ENCODE results near the gene IQCH. TPM values are rescaled to one million over a fixed set of nuclear protein-coding genes. Genes with fewer than 3 reads are reported as not detected.

Gene IQCH
- total and polyA plus RNA-seq, 9 of the 15 experiments (the other 6 are each of a cell fraction or from before 2014, with no cell fraction given): 1.8 to 3.9 (median 2.7) TPM

DNA sequence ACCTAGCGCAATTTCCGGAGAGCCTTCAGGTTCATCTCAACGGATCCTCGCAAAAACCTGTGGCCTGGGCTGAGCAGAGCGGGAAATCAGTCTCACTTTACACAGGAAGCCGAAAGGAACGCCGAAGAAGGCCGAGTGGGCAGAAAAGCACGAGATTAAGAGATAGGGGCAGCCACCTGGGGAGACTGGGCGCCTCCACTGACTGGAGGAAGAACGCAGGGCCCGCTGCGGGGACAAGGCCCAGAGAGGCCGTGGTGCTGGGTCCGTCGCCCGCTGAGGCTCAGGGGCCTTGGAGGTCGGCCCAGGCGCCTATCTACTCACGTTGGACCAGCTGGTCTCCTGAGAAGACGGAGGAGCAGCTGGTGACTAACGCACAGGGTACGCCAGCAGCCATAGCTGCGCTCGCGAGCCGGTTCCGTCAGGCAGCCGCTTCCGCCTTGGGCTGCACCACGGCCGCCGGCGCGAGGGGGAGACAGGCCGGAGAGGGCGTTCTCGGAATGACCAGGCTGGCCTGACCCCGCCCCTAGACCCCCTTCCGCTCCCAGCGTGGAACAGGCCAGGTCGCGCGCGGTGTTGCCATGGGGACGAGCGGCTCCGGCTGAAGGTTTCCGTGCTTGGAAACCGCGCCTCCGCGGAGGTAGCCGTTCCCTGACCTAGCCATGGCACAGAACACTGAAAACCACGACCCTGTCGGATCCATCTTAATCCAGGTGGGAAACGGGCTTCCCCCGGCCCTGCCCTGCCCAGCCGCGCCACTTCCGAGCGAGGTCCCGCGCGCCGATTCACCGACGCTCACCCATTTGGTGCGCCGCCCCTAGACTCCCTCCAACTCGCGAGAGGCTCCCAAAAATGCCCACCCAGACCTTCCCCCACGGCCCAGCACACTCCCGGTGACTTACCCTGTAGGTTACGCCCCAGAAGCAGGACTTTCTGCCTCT lies at the start of gene IQCH, which contains the start of gene AAGAB (continued):
- TF ChIP-seq, protein P1, sequence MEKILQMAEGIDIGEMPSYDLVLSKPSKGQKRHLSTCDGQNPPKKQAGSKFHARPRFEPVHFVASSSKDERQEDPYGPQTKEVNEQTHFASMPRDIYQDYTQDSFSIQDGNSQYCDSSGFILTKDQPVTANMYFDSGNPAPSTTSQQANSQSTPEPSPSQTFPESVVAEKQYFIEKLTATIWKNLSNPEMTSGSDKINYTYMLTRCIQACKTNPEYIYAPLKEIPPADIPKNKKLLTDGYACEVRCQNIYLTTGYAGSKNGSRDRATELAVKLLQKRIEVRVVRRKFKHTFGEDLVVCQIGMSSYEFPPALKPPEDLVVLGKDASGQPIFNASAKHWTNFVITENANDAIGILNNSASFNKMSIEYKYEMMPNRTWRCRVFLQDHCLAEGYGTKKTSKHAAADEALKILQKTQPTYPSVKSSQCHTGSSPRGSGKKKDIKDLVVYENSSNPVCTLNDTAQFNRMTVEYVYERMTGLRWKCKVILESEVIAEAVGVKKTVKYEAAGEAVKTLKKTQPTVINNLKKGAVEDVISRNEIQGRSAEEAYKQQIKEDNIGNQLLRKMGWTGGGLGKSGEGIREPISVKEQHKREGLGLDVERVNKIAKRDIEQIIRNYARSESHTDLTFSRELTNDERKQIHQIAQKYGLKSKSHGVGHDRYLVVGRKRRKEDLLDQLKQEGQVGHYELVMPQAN (IDR thresholded peaks at IDR 0.05; ENCODE audit: borderline replicate concordance): peak; percentile 90
- TF ChIP-seq, protein P2, sequence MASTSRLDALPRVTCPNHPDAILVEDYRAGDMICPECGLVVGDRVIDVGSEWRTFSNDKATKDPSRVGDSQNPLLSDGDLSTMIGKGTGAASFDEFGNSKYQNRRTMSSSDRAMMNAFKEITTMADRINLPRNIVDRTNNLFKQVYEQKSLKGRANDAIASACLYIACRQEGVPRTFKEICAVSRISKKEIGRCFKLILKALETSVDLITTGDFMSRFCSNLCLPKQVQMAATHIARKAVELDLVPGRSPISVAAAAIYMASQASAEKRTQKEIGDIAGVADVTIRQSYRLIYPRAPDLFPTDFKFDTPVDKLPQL (IDR thresholded peaks at IDR 0.05; ENCODE audit: extremely low read depth, insufficient read length): no peak
- TF ChIP-seq, protein P3, sequence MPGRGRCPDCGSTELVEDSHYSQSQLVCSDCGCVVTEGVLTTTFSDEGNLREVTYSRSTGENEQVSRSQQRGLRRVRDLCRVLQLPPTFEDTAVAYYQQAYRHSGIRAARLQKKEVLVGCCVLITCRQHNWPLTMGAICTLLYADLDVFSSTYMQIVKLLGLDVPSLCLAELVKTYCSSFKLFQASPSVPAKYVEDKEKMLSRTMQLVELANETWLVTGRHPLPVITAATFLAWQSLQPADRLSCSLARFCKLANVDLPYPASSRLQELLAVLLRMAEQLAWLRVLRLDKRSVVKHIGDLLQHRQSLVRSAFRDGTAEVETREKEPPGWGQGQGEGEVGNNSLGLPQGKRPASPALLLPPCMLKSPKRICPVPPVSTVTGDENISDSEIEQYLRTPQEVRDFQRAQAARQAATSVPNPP (IDR thresholded peaks at IDR 0.05; ENCODE audit: borderline replicate concordance, insufficient read depth, insufficient read length): no peak
- TF ChIP-seq KLF13 (tag; IDR thresholded peaks at IDR 0.05; ENCODE audit: borderline replicate concordance, low read depth): peak; percentile 98
- TF ChIP-seq, protein P4, sequence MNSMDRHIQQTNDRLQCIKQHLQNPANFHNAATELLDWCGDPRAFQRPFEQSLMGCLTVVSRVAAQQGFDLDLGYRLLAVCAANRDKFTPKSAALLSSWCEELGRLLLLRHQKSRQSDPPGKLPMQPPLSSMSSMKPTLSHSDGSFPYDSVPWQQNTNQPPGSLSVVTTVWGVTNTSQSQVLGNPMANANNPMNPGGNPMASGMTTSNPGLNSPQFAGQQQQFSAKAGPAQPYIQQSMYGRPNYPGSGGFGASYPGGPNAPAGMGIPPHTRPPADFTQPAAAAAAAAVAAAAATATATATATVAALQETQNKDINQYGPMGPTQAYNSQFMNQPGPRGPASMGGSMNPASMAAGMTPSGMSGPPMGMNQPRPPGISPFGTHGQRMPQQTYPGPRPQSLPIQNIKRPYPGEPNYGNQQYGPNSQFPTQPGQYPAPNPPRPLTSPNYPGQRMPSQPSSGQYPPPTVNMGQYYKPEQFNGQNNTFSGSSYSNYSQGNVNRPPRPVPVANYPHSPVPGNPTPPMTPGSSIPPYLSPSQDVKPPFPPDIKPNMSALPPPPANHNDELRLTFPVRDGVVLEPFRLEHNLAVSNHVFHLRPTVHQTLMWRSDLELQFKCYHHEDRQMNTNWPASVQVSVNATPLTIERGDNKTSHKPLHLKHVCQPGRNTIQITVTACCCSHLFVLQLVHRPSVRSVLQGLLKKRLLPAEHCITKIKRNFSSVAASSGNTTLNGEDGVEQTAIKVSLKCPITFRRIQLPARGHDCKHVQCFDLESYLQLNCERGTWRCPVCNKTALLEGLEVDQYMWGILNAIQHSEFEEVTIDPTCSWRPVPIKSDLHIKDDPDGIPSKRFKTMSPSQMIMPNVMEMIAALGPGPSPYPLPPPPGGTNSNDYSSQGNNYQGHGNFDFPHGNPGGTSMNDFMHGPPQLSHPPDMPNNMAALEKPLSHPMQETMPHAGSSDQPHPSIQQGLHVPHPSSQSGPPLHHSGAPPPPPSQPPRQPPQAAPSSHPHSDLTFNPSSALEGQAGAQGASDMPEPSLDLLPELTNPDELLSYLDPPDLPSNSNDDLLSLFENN (IDR thresholded peaks at IDR 0.05; ENCODE audit: low read depth in 2 of 2, low read length in 2 of 2): peak in 1 of 2 experiments; percentile 27; a peak in 1 of 4 replicates
- no peak for TF ChIP-seq ZKSCAN3 (CRISPR knock-in tag; IDR thresholded peaks at IDR 0.05)
- TF ChIP-seq STAT5B (CRISPR knock-in tag; IDR thresholded peaks at IDR 0.05): no peak
- no peak for TF ChIP-seq ZNF324 (CRISPR knock-in tag; IDR thresholded peaks at IDR 0.05)
- TF ChIP-seq TCF7 (IDR thresholded peaks at IDR 0.05; ENCODE audit: borderline replicate concordance): 0 out of 2 replicates have a peak, but pooled peaks have one; percentile 47
- TF ChIP-seq, protein P5, sequence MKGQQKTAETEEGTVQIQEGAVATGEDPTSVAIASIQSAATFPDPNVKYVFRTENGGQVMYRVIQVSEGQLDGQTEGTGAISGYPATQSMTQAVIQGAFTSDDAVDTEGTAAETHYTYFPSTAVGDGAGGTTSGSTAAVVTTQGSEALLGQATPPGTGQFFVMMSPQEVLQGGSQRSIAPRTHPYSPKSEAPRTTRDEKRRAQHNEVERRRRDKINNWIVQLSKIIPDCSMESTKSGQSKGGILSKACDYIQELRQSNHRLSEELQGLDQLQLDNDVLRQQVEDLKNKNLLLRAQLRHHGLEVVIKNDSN (CRISPR knock-in tag; IDR thresholded peaks at IDR 0.05): 0 out of 2 replicates have a peak, but pooled peaks have one; percentile 28
- no peak; the same call in 1 of the 2 replicates for TF ChIP-seq GTF2F1 (IDR thresholded peaks at IDR 0.05; ENCODE audit: low read depth, low read length)
- peak in 1 of 2 experiments; percentile 97 for TF ChIP-seq SIN3A (IDR thresholded peaks at IDR 0.05; ENCODE audit: borderline replicate concordance in 2 of 2, control insufficient read depth in 1 of 2, low read depth in 2 of 2, low read length in 2 of 2)
- TF ChIP-seq SREBF1 (IDR thresholded peaks at IDR 0.05; ENCODE audit: borderline replicate concordance, low read depth, low read length): peak; percentile 95
- peak; percentile 71 for TF ChIP-seq RBM25 (IDR thresholded peaks at IDR 0.05; ENCODE audit: low read depth, low read length, severe bottlenecking)
- peak; percentile 99 for TF ChIP-seq BHLHE40 (IDR thresholded peaks at IDR 0.05; ENCODE audit: low read length)

Measured in K562 (cell line).